K562 (cell line): Measurements from ENCODE around the gene MVB12B. TPM values are rescaled to one million over a fixed set of nuclear protein-coding genes. Genes with fewer than 3 reads are reported as not detected.

Experiments
- ATAC-seq: fragments of 200-7000 bp; cut with Tn5 transposase; 3 replicates; pipeline ENCODE4 v1.9.1; 2020; ENCODE audit warnings: moderate library complexity
- BruUV-seq: library from RNA; stranded (reverse); fragments of 400-500 nt; replicated peaks from 2 replicates; lab custom pipeline; 2021; lab: Mats Ljungman, UMichigan
- CTCF ChIA-PET: fragments of 300-600 bp; formaldehyde crosslinking; extraction: SDS; loops from one replicate; lab custom pipeline; 2021; ENCODE audit warnings: low intra/inter-chr PET ratio; lab: Yijun Ruan, JAX
- POLR2A ChIA-PET: fragments of 300-600, 350-650 bp; sonication (Branson Sonifier 250); formaldehyde crosslinking; extraction: SDS; loops from one replicate; lab custom pipeline; 2021; ENCODE audit warnings: antibody characterized with exemption, inconsistent platforms; lab: Yijun Ruan, JAX
- DNase-seq, 4 experiments: peaks; one replicate each; pipeline versions ENCODE4 v3.0.0 to v3.0.0-alpha.2; 2011 to 2018; ENCODE audit warnings: low spot score in 3 of 4, mixed read lengths in 3 of 4; ENCODE audit errors: extremely low read depth in 1 of 4
- FAIRE-seq: peaks from 2 replicates; lab custom pipeline; 2011; peaks lifted over from hg19 to GRCh38; lab: Jason Lieb, UNC
- H2AFZ ChIP-seq: 2 replicates; pipeline ENCODE4 v1.6.0; 2011; ENCODE audit warnings: low read depth, low read length, control low read depth, inconsistent platforms
- H3K27ac ChIP-seq: fragments of 200-600 bp; 3 replicates; pipeline ENCODE4 v1.8.0; 2011; ENCODE audit warnings: low read depth, mild to moderate bottlenecking, control low read depth, inconsistent platforms, low read length, moderate library complexity, mixed read lengths; ENCODE audit errors: extremely low read depth
- H3K27me3 ChIP-seq, 2 experiments: fragments of 300-600 bp in 1 of 2; 2 replicates in 1 of 2; 3 replicates in 1 of 2; pipeline versions ENCODE4 v1.6.0 to v1.8.0; 2011; ENCODE audit warnings: inconsistent platforms in 2 of 2, low read length in 2 of 2, mild to moderate bottlenecking in 1 of 2, mixed read lengths in 1 of 2, moderate library complexity in 1 of 2; ENCODE audit not compliant: control insufficient read depth in 2 of 2, insufficient read depth in 2 of 2
- H3K36me3 ChIP-seq: fragments of 300-600 bp; 3 replicates; pipeline ENCODE4 v1.8.0; 2011; ENCODE audit warnings: mild to moderate bottlenecking, low read length, inconsistent platforms; ENCODE audit not compliant: control insufficient read depth, insufficient read depth
- H3K4me1 ChIP-seq, 2 experiments: fragments of 200-600 bp in 1 of 2; replicated peaks in 1 of 2; 2 replicates in 1 of 2; 3 replicates in 1 of 2; pipeline versions ENCODE4 v1.5.1 to v1.8.0; 2011; ENCODE audit warnings: inconsistent platforms in 2 of 2, low read length in 2 of 2, mild to moderate bottlenecking in 1 of 2, mixed read lengths in 1 of 2, moderate library complexity in 1 of 2; ENCODE audit not compliant: control insufficient read depth in 2 of 2, insufficient read depth in 2 of 2
- H3K4me2 ChIP-seq: 2 replicates; pipeline ENCODE4 v1.6.1; 2011; ENCODE audit warnings: low read length, control low read depth, inconsistent platforms, mixed read lengths; ENCODE audit not compliant: insufficient read depth
- H3K4me3 ChIP-seq: fragments of 200-600 bp; sonication (generic), shearing (Covaris generic); 2 replicates; pipeline ENCODE4 v1.5.1; 2016; ENCODE audit warnings: control low read depth, inconsistent platforms
- H3K79me2 ChIP-seq: fragments of 200-600 bp; 3 replicates; pipeline ENCODE4 v1.8.0; 2011; ENCODE audit warnings: low read length, inconsistent platforms; ENCODE audit not compliant: control insufficient read depth, insufficient read depth
- H3K9ac ChIP-seq, 2 experiments: 2 replicates each; pipeline versions ENCODE4 v1.6.0 to v1.6.1; 2011; ENCODE audit warnings: low read depth in 2 of 2, low read length in 2 of 2, control low read depth in 1 of 2, inconsistent platforms in 1 of 2, mild to moderate bottlenecking in 1 of 2, mixed read lengths in 1 of 2; ENCODE audit not compliant: insufficient read depth in 1 of 2
- H3K9me1 ChIP-seq: one replicate; pipeline ENCODE4 v1.6.0; 2011; ENCODE audit warnings: inconsistent platforms, mild to moderate bottlenecking, low read length, moderate library complexity; ENCODE audit not compliant: control insufficient read depth, insufficient read depth
- H3K9me3 ChIP-seq: replicated peaks from 2 replicates; pipeline ENCODE4 v1.5.1; 2011; ENCODE audit warnings: low read depth, low read length, inconsistent platforms; ENCODE audit not compliant: control insufficient read depth, insufficient read depth
- H4K20me1 ChIP-seq: replicated peaks from 2 replicates; pipeline ENCODE4 v1.6.1; 2011; ENCODE audit warnings: low read length, inconsistent platforms, mixed read lengths; ENCODE audit not compliant: control insufficient read depth, insufficient read depth
- MCM3 ChIP-seq: fragments of 450-650 bp; IDR thresholded peaks from 2 replicates; pipeline ENCODE4 v1.6.1; 2016
- PHF20 ChIP-seq: fragments of 450-650 bp; IDR thresholded peaks from 2 replicates; pipeline ENCODE4 v1.6.1; 2018; ENCODE audit not compliant: partially characterized antibody
- PURB ChIP-seq: sonication (generic); formaldehyde crosslinking; IDR thresholded peaks from 2 replicates; pipeline ENCODE4 v1.9.0; 2021; ENCODE audit warnings: low read depth, mild to moderate bottlenecking, missing genetic modification reagents
- ZNF146 ChIP-seq: IDR thresholded peaks from one replicate; pipeline ENCODE4 v1.6.1; 2018; ENCODE audit warnings: missing compliant biosample characterization; ENCODE audit not compliant: unreplicated experiment
- WGBS: fragments of 100-300 bp; shearing (Covaris generic); methylation state at CpG from one replicate; pipeline ENCODE4 v1.1.6; 2016; ENCODE audit warnings: low coverage, mixed read lengths; ENCODE audit not compliant: insufficient coverage; ENCODE audit errors: missing lambda C conversion rate; 5-methylcytosine and 5-hydroxymethylcytosine counted together
- in situ Hi-C: fragments of 300-500 bp; cut with MboI; formaldehyde crosslinking; loops from 4 replicates; pipeline ENCODE4 v1.15.0; 2018; ENCODE audit warnings: inconsistent platforms, mixed read lengths
- intact Hi-C: fragments of 100-400 bp; cut with micrococcal nuclease; formaldehyde crosslinking; loops from 2 replicates; pipeline ENCODE4 v1.14.2; 2022
- polyA plus RNA-seq, 8 experiments: library from polyadenylated mRNA; depleted of rRNA in 4 of 8; stranded (reverse) in 5 of 8; unstranded in 3 of 8; fragments of >200 nt; fragmentation: Nextera tagmentation in 2 of 8; fragmentation: Illumina TruSeq in 1 of 8; extraction: Ambion mirVana in 2 of 8; extraction: Trizol in 1 of 8; gene quantifications; 2 replicates each; pipeline versions ENCODE4 v1.2.1 to v1.2.3, GENCODE V29; 2011 to 2014; ENCODE audit warnings: inconsistent platforms in 1 of 8, missing spikeins in 1 of 8
- total RNA-seq, 7 experiments: library from RNA; depleted of rRNA in 6 of 7; stranded (reverse); fragments of >200 nt in 6 of 7; fragmentation: Illumina TruSeq in 2 of 7; extraction: Trizol in 2 of 7; gene quantifications; 2 replicates each; pipeline versions ENCODE4 v1.2.1 to v1.2.3, GENCODE V29; 2011 to 2021; ENCODE audit warnings: low replicate concordance in 1 of 7
- TF ChIP-seq, protein P1 (sequence below): sonication (generic); formaldehyde crosslinking; IDR thresholded peaks from 2 replicates; pipeline ENCODE4 v1.8.0; 2023; ENCODE audit warnings: missing genetic modification reagents, mild to moderate bottlenecking, borderline replicate concordance
- TF ChIP-seq, protein P2 (sequence below): fragments of 250-450 bp; sonication (Bioruptor Pico); IDR thresholded peaks from 2 replicates; pipeline ENCODE4 v1.4.0; 2020; ENCODE audit warnings: borderline replicate concordance

Gene MVB12B
- total and polyA plus RNA-seq, 9 of the 15 experiments (the other 6 are each of a cell fraction or from before 2014, with no cell fraction given): not detected

DNA sequence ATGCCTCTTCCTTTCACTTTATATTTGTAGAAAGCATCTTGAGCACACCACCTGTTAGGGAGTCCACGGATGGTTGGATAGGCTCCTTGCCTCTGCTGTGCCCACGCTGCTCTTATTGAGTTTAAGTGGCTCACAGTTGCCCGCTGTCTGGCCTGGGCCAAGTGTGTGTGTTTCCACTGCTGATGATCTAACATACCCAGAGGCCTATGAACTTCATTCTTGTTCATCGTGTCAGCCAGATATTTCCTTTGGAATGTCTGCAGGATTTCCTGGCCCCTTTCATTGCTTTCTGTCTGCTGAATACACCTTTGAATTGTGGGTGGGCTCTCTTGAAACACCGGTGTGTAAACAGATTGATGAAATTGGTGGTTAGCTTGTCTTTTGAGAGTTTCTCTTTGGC, 46.6 kb downstream of the MVB12B start (continued):
- TF ChIP-seq ZNF146 (CRISPR knock-in tag): no peak
- TF ChIP-seq, protein P1, sequence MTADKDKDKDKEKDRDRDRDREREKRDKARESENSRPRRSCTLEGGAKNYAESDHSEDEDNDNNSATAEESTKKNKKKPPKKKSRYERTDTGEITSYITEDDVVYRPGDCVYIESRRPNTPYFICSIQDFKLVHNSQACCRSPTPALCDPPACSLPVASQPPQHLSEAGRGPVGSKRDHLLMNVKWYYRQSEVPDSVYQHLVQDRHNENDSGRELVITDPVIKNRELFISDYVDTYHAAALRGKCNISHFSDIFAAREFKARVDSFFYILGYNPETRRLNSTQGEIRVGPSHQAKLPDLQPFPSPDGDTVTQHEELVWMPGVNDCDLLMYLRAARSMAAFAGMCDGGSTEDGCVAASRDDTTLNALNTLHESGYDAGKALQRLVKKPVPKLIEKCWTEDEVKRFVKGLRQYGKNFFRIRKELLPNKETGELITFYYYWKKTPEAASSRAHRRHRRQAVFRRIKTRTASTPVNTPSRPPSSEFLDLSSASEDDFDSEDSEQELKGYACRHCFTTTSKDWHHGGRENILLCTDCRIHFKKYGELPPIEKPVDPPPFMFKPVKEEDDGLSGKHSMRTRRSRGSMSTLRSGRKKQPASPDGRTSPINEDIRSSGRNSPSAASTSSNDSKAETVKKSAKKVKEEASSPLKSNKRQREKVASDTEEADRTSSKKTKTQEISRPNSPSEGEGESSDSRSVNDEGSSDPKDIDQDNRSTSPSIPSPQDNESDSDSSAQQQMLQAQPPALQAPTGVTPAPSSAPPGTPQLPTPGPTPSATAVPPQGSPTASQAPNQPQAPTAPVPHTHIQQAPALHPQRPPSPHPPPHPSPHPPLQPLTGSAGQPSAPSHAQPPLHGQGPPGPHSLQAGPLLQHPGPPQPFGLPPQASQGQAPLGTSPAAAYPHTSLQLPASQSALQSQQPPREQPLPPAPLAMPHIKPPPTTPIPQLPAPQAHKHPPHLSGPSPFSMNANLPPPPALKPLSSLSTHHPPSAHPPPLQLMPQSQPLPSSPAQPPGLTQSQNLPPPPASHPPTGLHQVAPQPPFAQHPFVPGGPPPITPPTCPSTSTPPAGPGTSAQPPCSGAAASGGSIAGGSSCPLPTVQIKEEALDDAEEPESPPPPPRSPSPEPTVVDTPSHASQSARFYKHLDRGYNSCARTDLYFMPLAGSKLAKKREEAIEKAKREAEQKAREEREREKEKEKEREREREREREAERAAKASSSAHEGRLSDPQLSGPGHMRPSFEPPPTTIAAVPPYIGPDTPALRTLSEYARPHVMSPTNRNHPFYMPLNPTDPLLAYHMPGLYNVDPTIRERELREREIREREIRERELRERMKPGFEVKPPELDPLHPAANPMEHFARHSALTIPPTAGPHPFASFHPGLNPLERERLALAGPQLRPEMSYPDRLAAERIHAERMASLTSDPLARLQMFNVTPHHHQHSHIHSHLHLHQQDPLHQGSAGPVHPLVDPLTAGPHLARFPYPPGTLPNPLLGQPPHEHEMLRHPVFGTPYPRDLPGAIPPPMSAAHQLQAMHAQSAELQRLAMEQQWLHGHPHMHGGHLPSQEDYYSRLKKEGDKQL (CRISPR knock-in tag): no peak
- no peak for TF ChIP-seq PURB (CRISPR knock-in tag)
- TF ChIP-seq PHF20: no peak

DNA sequence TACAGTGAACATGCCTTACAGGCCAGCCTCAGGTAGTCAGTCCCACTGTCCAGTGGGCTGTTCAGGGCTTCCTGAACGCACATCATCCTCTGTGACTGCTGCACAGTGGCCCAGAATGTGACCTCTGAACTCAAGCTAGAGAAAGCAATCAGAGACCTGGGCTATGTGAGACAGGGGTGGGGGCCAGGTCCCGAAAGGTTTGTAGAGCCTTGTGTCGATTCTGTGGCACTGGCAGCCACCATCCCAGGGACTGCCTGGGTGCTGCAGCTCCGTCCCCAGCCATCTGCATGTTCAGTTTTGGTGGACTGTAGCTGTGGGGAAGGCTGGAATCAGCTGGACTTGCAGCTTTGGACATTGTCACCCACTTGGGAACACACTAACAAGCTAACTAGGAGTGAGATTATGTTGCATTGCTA, 47.7 kb downstream of the MVB12B start:
- Histone ChIP-seq H2AFZ (no peak overlapping the region), H3K9me3 (no peaks in the 10 kb centered on the region), H3K79me2 (no peaks in the 10 kb centered on the region), H3K4me3 (no peak overlapping the region), H3K36me3 (no peaks in the 10 kb centered on the region), H3K4me2 (no peak overlapping the region), H3K9me1 (no peaks in the 10 kb centered on the region), H3K9ac (no peak overlapping the region), H3K27ac (no peak overlapping the region), H4K20me1 (no peaks in the 10 kb centered on the region; the same call in 1 of the 2 replicates), H3K27me3 (peaks cover 16 to 50% of the 10 kb centered on the region in 2 experiments; a peak in 4 of 5 replicates), H3K4me1 (no peaks in the 10 kb centered on the region)
- no peak for FAIRE-seq
- TF ChIP-seq MCM3: no peak
- TF ChIP-seq, protein P2, sequence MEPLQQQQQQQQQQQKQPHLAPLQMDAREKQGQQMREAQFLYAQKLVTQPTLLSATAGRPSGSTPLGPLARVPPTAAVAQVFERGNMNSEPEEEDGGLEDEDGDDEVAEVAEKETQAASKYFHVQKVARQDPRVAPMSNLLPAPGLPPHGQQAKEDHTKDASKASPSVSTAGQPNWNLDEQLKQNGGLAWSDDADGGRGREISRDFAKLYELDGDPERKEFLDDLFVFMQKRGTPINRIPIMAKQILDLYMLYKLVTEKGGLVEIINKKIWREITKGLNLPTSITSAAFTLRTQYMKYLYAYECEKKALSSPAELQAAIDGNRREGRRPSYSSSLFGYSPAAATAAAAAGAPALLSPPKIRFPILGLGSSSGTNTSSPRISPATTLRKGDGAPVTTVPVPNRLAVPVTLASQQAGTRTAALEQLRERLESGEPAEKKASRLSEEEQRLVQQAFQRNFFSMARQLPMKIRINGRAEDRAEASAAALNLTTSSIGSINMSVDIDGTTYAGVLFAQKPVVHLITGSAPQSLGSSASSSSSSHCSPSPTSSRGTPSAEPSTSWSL (CRISPR knock-in tag): no peak
- 0% methylated on average over 4 of the region's 4 CpGs for WGBS
- ChIA-PET CTCF (no interaction called here), POLR2A (interaction anchor here (0.6 to 1.6 kb wide), 2 partner anchors 10 to 19 kb away, joined by 3 read pairs; no protein-coding TSS in a partner anchor)
- ATAC-seq: no peak
- in situ Hi-C loops (no loop called here), intact Hi-C loops (no loop called here)
- no peak for DNase-seq
- no TSS peak for BruUV-seq
